Measurements from ENCODE around the gene SOWAHB.
"Not testable (repeated sequence)": the region's sequence is repeated elsewhere in the genome, so short reads cannot be mapped to it uniquely, and the experiment has no call there.

GRCh38 chr4:76868780-76869179 is 29.2 kb downstream of the SOWAHB start:
- not testable (repeated sequence) for TF ChIP-seq CTCF (IDR thresholded peaks at IDR 0.05; ENCODE audit: low read depth, low read length, missing input control); TAF1 (conservative IDR thresholded peaks at IDR 0.05); YY1 (IDR thresholded peaks at IDR 0.05); FOXA1 (IDR thresholded peaks at IDR 0.05); GABPA (IDR thresholded peaks at IDR 0.05 in 1 of 2, conservative IDR thresholded peaks at IDR 0.05 in 1 of 2); EGR1 (IDR thresholded peaks at IDR 0.05; ENCODE audit: low read depth in 2 of 2); SP1 (IDR thresholded peaks at IDR 0.05); ATF3 (IDR thresholded peaks at IDR 0.05); REST (IDR thresholded peaks at IDR 0.05); ZBTB33 (IDR thresholded peaks at IDR 0.05); JUND (IDR thresholded peaks at IDR 0.05); RXRA (IDR thresholded peaks at IDR 0.05); RAD21 (IDR thresholded peaks at IDR 0.05); MAX (IDR thresholded peaks at IDR 0.05)
